PFSK-1 (cell line): Measurements from ENCODE around the gene RPS6KA2.

Source experiments
- FOXP2 ChIP-seq: optimal IDR thresholded peaks from 2 replicates; pipeline ENCODE3; 2011; ENCODE audit warnings: borderline replicate concordance, control low read depth, inconsistent platforms; ENCODE audit not compliant: insufficient read depth; ENCODE audit errors: extremely low read length, extremely low read depth
- POLR2AphosphoS5 ChIP-seq: IDR thresholded peaks from 2 replicates; pipeline ENCODE4 v1.6.1; 2012; ENCODE audit warnings: low read depth, mild to moderate bottlenecking, control low read depth, low read length, moderate library complexity
- SIN3A ChIP-seq: IDR thresholded peaks from 2 replicates; pipeline ENCODE4 v1.6.1; 2012; ENCODE audit warnings: mild to moderate bottlenecking, low read length, moderate library complexity, borderline replicate concordance; ENCODE audit not compliant: insufficient read depth
- TAF1 ChIP-seq: IDR thresholded peaks from 2 replicates; pipeline ENCODE4 v1.6.1; 2012; ENCODE audit warnings: low read length, control low read depth, borderline replicate concordance; ENCODE audit not compliant: insufficient read depth
- TF ChIP-seq, protein P1 (sequence below), 2 experiments: IDR thresholded peaks; 2 replicates each; pipeline versions ENCODE4 v1.6.1 to v1.8.0; 2011 to 2012; ENCODE audit warnings: low read depth in 2 of 2, low read length in 2 of 2, control low read depth in 1 of 2, inconsistent platforms in 1 of 2, mild to moderate bottlenecking in 1 of 2, moderate library complexity in 1 of 2; ENCODE audit not compliant: insufficient read depth in 1 of 2

Gene RPS6KA2

DNA sequence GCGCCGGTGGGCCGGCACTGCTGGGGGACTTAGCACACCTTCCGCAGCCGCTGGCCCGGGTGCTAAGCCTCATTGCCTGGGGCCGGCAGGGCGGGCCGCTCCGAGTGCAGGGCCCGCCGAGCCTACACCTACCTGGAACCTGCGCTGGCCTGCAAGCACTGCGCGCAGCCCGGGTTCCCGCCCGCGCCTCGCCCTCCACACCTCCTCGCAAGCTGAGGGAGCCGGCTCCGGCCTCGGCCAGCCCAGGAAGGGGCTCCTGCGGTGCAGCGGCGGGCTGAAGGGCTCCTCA is 233.6 kb downstream of the RPS6KA2 start:
- no peak for TF ChIP-seq FOXP2
- no peak for TF ChIP-seq POLR2AphosphoS5
- no peak for TF ChIP-seq SIN3A
- no peak for TF ChIP-seq TAF1
- TF ChIP-seq, protein P1, sequence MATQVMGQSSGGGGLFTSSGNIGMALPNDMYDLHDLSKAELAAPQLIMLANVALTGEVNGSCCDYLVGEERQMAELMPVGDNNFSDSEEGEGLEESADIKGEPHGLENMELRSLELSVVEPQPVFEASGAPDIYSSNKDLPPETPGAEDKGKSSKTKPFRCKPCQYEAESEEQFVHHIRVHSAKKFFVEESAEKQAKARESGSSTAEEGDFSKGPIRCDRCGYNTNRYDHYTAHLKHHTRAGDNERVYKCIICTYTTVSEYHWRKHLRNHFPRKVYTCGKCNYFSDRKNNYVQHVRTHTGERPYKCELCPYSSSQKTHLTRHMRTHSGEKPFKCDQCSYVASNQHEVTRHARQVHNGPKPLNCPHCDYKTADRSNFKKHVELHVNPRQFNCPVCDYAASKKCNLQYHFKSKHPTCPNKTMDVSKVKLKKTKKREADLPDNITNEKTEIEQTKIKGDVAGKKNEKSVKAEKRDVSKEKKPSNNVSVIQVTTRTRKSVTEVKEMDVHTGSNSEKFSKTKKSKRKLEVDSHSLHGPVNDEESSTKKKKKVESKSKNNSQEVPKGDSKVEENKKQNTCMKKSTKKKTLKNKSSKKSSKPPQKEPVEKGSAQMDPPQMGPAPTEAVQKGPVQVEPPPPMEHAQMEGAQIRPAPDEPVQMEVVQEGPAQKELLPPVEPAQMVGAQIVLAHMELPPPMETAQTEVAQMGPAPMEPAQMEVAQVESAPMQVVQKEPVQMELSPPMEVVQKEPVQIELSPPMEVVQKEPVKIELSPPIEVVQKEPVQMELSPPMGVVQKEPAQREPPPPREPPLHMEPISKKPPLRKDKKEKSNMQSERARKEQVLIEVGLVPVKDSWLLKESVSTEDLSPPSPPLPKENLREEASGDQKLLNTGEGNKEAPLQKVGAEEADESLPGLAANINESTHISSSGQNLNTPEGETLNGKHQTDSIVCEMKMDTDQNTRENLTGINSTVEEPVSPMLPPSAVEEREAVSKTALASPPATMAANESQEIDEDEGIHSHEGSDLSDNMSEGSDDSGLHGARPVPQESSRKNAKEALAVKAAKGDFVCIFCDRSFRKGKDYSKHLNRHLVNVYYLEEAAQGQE (IDR thresholded peaks at IDR 0.05; ENCODE audit: insufficient read depth in 1 of 2, low read depth in 2 of 2, low read length in 2 of 2) = no peak

DNA sequence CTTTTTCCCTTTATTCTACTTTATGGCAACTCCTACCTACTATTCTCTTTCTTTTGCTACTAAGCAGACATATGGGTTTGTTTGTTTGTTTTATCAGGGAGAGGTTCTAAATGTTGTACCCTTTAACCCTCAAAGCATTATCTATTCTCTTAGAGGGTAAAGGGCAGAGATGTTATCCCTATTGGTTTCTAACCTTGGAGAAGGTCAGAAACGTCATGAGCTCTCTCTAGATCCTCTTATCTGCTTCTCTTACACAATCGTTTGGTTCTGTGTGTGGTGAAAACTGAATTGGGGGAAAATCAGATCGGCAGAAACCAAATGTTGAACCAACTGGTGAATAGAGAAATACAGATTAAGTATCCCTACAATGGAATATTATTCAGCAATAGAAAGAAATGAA is 237.9 kb downstream of the RPS6KA2 start:
- TF ChIP-seq SIN3A = no peak
- no peak for TF ChIP-seq POLR2AphosphoS5
- TF ChIP-seq FOXP2 = no peak
- TF ChIP-seq TAF1 = no peak
- TF ChIP-seq, protein P1 (IDR thresholded peaks at IDR 0.05; ENCODE audit: insufficient read depth in 1 of 2, low read depth in 2 of 2, low read length in 2 of 2) = no peak

DNA sequence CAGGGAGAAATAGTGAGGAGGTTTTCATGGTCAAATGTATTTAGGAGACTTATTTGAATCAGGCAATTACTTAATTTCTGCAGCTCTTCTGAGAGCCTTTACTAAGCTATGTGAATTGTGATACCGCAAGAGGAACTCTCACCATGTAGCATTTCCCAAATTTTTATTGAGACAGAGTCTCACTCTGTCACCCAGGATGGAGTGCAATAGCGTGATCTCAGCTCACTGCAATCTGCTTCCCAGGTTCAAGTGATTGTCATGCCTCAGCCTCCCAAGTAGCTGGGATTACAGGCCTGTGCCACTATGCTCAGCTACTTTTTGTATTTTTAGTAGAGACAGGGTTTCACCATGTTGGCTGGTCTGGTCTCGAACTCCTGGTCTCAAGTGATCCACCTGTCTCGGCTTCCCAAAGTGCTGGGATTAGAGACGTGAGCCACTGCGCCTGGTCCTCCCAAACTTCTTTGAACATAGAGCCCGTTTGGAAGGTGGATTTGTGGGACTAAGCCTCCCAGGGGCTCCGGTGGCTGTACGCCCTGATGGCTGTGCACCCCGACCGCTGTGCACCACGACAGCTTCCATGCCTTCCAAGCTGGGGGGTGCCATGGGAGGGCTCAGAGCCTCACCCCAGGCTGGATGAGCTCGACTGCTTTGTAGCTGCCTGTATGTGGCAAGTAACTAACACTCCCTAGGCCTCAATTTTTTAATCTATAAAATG is 238.6 kb downstream of the RPS6KA2 start:
- TF ChIP-seq FOXP2 (no peak), TAF1 (no peak), SIN3A (no peak), POLR2AphosphoS5 (no peak)
- TF ChIP-seq, protein P1 (IDR thresholded peaks at IDR 0.05; ENCODE audit: insufficient read depth in 1 of 2, low read depth in 2 of 2, low read length in 2 of 2) = no peak

DNA sequence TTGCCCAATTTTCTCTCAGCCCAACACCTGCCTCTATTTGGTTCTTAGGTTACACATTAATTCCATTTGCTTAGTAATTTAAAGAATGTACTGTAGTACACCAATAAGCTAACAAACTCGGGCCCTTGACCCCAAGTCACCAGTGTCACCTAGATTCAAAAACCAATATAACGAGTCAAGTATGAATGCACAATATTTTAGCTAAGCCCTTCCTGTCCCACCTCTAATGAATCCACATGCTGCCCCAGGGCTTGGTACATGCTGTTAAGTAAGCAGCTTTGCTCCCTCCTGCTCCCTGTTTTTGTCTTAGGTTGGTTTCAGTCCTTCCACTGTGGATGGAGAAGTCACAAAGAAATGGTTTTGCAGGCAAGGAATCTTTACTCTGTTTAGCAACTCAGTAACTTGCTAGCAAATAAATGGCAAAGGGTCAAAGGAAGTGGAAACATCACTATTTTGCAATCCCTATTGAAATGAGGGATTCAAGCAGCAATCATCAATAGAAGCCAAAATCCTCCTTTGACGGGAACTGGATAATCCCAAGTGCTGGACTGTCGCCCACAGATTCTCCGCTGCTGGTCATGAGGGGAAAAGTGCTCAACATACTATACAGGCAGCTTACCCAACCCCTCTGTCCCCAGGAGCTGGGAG is 239.3 kb downstream of the RPS6KA2 start:
- TF ChIP-seq FOXP2 = no peak
- TF ChIP-seq SIN3A = no peak

DNA sequence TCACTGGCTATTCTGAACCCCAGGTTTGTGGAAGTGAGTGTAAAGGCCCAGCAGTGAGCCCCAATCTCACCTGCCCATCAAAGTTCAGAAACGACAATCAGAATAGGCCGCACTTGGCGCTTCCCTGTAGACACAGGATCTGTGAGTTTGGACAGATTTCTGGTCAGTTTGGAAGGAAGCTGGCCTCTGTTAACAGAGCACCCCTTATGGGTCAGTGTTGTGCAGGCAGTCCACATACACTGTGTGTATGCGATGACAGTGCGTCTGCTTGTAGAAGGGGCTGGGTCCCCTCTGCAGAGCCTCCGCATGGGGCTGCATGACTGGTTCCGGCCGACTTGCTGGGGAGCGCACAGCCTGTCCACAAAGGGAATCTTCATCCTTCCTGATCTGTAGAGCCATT is 240.9 kb downstream of the RPS6KA2 start:
- no peak for TF ChIP-seq FOXP2
- TF ChIP-seq SIN3A = no peak
- no peak for TF ChIP-seq TAF1
- TF ChIP-seq, protein P1 (IDR thresholded peaks at IDR 0.05; ENCODE audit: insufficient read depth in 1 of 2, low read depth in 2 of 2, low read length in 2 of 2) = no peak
- no peak for TF ChIP-seq POLR2AphosphoS5
